ENCODE results near the gene ART4.

Gene ART4

DNA sequence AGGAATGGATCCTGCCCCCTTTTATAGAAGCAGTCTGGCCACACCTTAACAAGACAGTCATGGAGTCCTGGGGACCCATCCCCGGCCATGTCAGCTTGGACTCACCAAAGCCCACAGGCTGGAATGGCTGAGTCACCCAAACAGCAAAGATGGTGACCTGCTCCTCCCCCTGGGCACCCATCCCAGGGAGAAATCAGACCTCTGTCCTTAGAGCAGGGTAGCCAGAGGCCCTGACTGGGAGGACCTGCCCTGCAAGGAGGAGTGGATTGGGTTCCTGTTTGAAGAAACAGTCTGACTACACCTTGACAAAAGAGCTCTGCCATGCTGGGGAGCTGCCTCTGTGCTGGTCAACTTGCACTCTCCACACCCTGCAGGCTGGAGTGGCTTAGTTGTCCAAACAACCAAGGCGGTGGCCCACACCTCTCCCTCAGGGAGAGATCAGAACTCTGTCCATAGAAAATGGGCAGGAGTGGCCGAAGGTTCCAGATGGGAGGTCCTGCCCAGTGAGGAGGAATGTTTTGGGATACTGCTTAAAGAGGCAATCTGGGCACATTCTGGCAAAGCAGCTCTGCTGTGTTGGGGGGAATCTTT lies 25.7 kb upstream of the ART4 start:
- CTCF ChIA-PET, result no interaction called here
- POLR2A ChIA-PET, result interaction anchor here (1.0 kb wide), 1 partner anchor 66 kb away, joined by 3 read pairs; the partner anchor contains the start of genes C12orf60 and WBP11
- TF ChIP-seq, protein P1, sequence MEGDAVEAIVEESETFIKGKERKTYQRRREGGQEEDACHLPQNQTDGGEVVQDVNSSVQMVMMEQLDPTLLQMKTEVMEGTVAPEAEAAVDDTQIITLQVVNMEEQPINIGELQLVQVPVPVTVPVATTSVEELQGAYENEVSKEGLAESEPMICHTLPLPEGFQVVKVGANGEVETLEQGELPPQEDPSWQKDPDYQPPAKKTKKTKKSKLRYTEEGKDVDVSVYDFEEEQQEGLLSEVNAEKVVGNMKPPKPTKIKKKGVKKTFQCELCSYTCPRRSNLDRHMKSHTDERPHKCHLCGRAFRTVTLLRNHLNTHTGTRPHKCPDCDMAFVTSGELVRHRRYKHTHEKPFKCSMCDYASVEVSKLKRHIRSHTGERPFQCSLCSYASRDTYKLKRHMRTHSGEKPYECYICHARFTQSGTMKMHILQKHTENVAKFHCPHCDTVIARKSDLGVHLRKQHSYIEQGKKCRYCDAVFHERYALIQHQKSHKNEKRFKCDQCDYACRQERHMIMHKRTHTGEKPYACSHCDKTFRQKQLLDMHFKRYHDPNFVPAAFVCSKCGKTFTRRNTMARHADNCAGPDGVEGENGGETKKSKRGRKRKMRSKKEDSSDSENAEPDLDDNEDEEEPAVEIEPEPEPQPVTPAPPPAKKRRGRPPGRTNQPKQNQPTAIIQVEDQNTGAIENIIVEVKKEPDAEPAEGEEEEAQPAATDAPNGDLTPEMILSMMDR (IDR thresholded peaks at IDR 0.05; ENCODE audit: insufficient read depth, low read length, missing control alignments), result no peak
- no peak for DNase-seq (ENCODE audit: low read depth, low spot score)
- no peak overlapping the region for H3K4me3 ChIP-seq (ENCODE audit: low read depth, low read length)

DNA sequence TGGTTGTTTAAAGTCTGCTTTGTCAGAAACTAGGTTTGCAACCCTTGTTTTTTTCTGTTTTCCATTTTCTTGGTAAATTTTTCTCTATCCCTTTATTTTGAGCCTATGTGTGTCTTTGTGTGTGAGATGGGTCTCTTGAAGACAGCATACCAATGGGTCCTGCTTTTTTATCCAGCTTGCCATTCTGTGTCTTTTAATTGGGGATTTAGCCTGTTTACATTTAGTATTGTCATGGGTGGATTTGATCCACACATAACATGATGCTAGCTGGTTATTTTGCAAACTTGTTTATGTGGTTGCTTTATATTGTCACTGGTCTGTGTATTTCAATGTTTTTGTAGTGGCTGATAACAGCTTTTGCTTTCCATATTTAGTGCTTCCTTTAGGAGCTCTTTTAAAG lies 17.2 kb upstream of the ART4 start:
- TF ChIP-seq, protein P1 (IDR thresholded peaks at IDR 0.05; ENCODE audit: insufficient read depth, low read length, missing control alignments), result no peak
- CTCF ChIA-PET, result no interaction called here
- DNase-seq (ENCODE audit: low read depth, low spot score), result no peak
- H3K4me3 ChIP-seq (ENCODE audit: low read depth, low read length), result no peak overlapping the region
- POLR2A ChIA-PET, result no interaction called here

DNA sequence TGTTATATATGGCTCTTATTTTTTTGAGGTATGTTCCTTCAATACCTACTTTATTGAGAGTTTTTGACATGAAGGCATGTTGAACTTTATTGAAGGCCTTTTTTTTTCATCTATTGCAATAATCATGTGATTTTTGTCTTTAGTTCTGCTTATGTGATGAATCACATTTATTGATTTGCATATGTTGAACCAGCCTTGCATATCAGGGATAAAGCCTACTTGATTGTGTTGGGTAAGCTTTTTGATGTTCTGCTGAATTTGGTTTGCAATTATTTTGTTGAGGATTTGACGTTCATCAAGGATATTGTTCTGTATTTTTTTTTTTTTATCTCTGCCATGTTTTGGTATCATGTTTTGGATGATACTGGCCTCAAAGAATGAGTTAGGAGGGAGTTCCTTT lies 15.2 kb upstream of the ART4 start:
- TF ChIP-seq, protein P1 (IDR thresholded peaks at IDR 0.05; ENCODE audit: insufficient read depth, low read length, missing control alignments), result no peak
- ChIA-PET CTCF (no interaction called here), POLR2A (no interaction called here)
- DNase-seq (ENCODE audit: low read depth, low spot score), result no peak
- no peak overlapping the region for H3K4me3 ChIP-seq (ENCODE audit: low read depth, low read length)

DNA sequence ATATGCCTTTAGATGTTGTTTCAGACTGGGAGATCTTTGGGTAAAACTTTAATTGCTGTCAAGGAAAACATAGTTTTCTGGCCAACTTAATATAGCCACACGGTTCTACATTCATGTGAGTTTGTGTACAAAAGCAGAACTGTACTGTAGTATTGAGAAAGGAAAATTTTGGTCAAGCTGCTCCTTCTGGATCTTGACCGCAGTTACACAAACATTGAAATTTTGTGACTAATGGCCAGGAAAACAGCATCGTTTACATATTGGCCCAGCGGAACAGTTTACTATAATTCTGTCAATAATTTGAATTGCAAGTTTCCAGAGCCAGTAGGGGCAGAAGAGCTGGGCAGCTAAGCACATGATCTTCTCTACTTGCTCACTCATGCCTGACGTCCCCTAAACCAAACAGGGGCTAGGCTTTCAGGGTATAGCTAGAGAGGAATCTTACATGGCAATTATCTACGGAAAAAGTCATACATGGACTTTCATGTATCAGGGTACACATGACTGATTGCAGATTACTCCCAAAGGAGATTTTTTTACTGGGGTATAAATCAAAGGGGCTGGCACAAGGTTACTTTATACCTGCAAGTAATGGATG lies 11.4 kb upstream of the ART4 start:
- DNase-seq (ENCODE audit: low read depth, low spot score), result no peak
- ChIA-PET POLR2A (no interaction called here), CTCF (interaction anchor here (2.2 kb wide), 1 partner anchor 10 kb away, joined by 8 read pairs; no protein-coding TSS in a partner anchor)
- TF ChIP-seq, protein P1 (IDR thresholded peaks at IDR 0.05; ENCODE audit: insufficient read depth, low read length, missing control alignments), result no peak
- H3K4me3 ChIP-seq (ENCODE audit: low read depth, low read length), result no peak overlapping the region

DNA sequence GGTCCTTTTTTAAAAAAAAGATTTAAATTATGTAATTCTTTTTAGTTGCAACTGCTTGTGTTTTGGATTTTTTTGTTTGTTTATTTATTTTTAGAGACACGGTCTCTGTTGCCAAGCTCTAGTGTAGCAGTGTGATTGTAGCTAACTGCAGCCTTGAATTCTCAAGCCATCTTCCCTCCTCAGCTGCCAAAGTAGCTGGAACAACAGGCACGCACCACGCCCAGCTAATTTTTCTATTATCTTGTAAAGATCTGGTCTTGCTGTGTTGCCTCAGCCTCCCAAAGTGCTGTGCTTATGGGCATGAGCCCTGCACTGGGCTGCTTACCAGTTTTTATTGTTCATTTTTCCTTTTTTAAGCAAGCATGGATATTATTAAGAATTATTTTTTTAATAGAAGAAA lies 10.6 kb upstream of the ART4 start:
- H3K4me3 ChIP-seq (ENCODE audit: low read depth, low read length), result no peak overlapping the region
- ChIA-PET CTCF (interaction anchor here (1.2 to 12.7 kb wide), 2 partner anchors 9 to 139 kb away, joined by 4 to 179 read pairs; no protein-coding TSS in a partner anchor), POLR2A (no interaction called here)
- TF ChIP-seq, protein P1 (IDR thresholded peaks at IDR 0.05; ENCODE audit: insufficient read depth, low read length, missing control alignments), result no peak
- no peak for DNase-seq (ENCODE audit: low read depth, low spot score)

DNA sequence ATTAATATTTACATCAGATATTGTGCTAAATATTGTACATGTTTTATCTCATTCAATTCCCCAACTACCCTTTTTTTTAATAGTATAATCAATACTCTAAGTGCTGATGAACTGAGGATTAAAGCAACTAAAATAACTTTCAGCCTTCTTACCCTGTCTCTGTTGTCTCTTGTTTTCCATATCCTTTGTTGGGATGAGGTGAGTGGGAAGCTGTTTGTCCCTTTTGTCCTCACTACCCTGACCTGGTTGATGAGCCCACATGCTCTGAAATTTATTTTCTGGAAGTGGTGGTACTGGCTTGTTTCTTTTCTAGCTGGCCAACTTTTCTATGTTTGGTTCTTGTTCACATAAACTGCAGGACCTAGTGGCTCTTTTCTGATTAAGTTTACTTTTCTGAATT lies 9.6 kb upstream of the ART4 start:
- CTCF ChIA-PET, result interaction anchor here (1.2 to 12.7 kb wide), 2 partner anchors 8 to 140 kb away, joined by 4 to 179 read pairs; no protein-coding TSS in a partner anchor
- TF ChIP-seq, protein P1 (IDR thresholded peaks at IDR 0.05; ENCODE audit: insufficient read depth, low read length, missing control alignments), result no peak
- no peak overlapping the region for H3K4me3 ChIP-seq (ENCODE audit: low read depth, low read length)
- no peak for DNase-seq (ENCODE audit: low read depth, low spot score)
- POLR2A ChIA-PET, result no interaction called here
